ENCODE measurements around the gene PIAS2. TPM values are rescaled to one million over a fixed set of nuclear protein-coding genes. Genes with fewer than 3 reads are reported as not detected.
"Not testable (repeated sequence)": the region's sequence is repeated elsewhere in the genome, so short reads cannot be mapped to it uniquely, and the experiment has no call there.

Gene PIAS2
- total RNA-seq, 1 experiment from 2014 or later, result 72.8 TPM

GRCh38 chr18:46833899-46834298, 83.4 kb downstream of the PIAS2 start:
- DNase-seq (ENCODE audit: low spot score), result no peak
- H3K4me3 ChIP-seq (ENCODE audit: low read depth, low read length, poor library complexity, severe bottlenecking), result no peak overlapping the region
- peaks cover 9% of the 10 kb centered on the region for H3K36me3 ChIP-seq (ENCODE audit: insufficient read depth, low read length, poor library complexity, severe bottlenecking)
- POLR2A ChIA-PET (ENCODE audit: low non-redundant PET), result no interaction called here
- CTCF ChIA-PET, result no interaction called here
- no peak for TF ChIP-seq EZH2 (IDR thresholded peaks at IDR 0.05; ENCODE audit: borderline replicate concordance, low read depth, low read length, poor library complexity, severe bottlenecking)
- no peak for TF ChIP-seq CTCF (conservative IDR thresholded peaks at IDR 0.05; ENCODE audit: low read depth, low read length)
- no peaks in the 10 kb centered on the region for H3K27me3 ChIP-seq (replicated peaks; ENCODE audit: insufficient read depth, low read depth, low read length, poor library complexity)
- no peak overlapping the region for H3K27ac ChIP-seq (ENCODE audit: low read depth, low read length, poor library complexity, severe bottlenecking)
- H3K9me3 ChIP-seq (ENCODE audit: low read depth, low read length, poor library complexity, severe bottlenecking), result no peaks in the 10 kb centered on the region
- intact Hi-C loops (cut with micrococcal nuclease; ENCODE audit: unreplicated experiment), result no loop called here
- BruUV-seq (replicated peaks), result no TSS peak
- no peaks in the 10 kb centered on the region for H3K4me1 ChIP-seq (ENCODE audit: insufficient read depth, low read length, poor library complexity, severe bottlenecking)

GRCh38 chr18:46832849-46833248, 84.5 kb downstream of the PIAS2 start:
- ChIA-PET CTCF (no interaction called here), POLR2A (ENCODE audit: low non-redundant PET) (no interaction called here)
- Histone ChIP-seq H3K36me3 (ENCODE audit: insufficient read depth, low read length, poor library complexity, severe bottlenecking) (peaks cover 9% of the 10 kb centered on the region), H3K27ac (ENCODE audit: low read depth, low read length, poor library complexity, severe bottlenecking) (no peak overlapping the region), H3K9me3 (ENCODE audit: low read depth, low read length, poor library complexity, severe bottlenecking) (no peaks in the 10 kb centered on the region), H3K4me3 (ENCODE audit: low read depth, low read length, poor library complexity, severe bottlenecking) (no peak overlapping the region), H3K27me3 (replicated peaks; ENCODE audit: insufficient read depth, low read depth, low read length, poor library complexity) (no peaks in the 10 kb centered on the region), H3K4me1 (ENCODE audit: insufficient read depth, low read length, poor library complexity, severe bottlenecking) (no peaks in the 10 kb centered on the region)
- TF ChIP-seq CTCF (conservative IDR thresholded peaks at IDR 0.05; ENCODE audit: low read depth, low read length) (no peak), EZH2 (IDR thresholded peaks at IDR 0.05; ENCODE audit: borderline replicate concordance, low read depth, low read length, poor library complexity, severe bottlenecking) (no peak)
- no peak for DNase-seq (ENCODE audit: low spot score)
- intact Hi-C loops (cut with micrococcal nuclease; ENCODE audit: unreplicated experiment), result no loop called here
- no TSS peak for BruUV-seq (replicated peaks)

DNA sequence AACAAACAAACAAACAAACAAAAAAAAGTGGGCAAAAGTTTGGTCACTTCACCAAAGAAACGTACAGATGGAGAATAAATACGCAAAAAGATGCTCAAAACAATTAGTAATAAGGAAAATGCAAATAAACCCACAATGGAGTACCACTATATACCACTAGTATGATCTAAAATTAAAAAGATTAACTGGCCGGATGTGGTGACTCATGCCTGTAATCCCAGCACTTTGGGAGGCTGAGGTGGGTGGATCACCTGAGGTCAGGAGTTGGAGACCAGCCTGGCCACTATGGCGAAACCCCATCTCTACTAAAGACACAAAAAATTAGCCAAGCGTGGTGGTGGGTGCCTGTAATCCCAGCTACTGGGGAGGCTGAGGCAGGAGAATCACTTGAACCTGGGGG, 84.9 kb downstream of the PIAS2 start:
- POLR2A ChIA-PET (ENCODE audit: low non-redundant PET); H3K27ac ChIP-seq (ENCODE audit: low read depth, low read length, poor library complexity, severe bottlenecking); H3K4me3 ChIP-seq (ENCODE audit: low read depth, low read length, poor library complexity, severe bottlenecking); CTCF ChIA-PET; intact Hi-C loops (cut with micrococcal nuclease; ENCODE audit: unreplicated experiment); H3K9me3 ChIP-seq (ENCODE audit: low read depth, low read length, poor library complexity, severe bottlenecking); H3K27me3 ChIP-seq (replicated peaks; ENCODE audit: insufficient read depth, low read depth, low read length, poor library complexity); DNase-seq (ENCODE audit: low spot score); H3K4me1 ChIP-seq (ENCODE audit: insufficient read depth, low read length, poor library complexity, severe bottlenecking); BruUV-seq (replicated peaks): not testable (repeated sequence)
- H3K36me3 ChIP-seq (ENCODE audit: insufficient read depth, low read length, poor library complexity, severe bottlenecking), result peaks cover 12% of the 10 kb centered on the region

DNA sequence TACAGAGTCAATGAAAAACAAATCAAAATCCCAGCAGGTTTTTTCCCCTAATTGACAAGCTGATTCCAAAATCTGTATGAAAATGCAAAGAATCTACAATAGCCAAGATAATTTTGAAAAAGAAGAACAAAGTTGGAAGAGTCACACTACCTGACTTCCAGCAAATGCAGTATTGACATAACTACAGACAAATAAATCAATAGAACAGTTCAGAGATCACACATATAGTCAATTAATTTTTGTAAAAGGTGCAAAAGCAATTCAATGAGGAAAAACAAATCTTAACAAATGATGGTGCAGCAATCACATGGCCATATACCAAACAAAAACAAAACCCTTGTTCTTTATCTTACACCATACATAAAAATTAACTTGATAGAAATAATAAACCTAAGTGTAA, 85.9 kb downstream of the PIAS2 start:
- H3K4me1 ChIP-seq (ENCODE audit: insufficient read depth, low read length, poor library complexity, severe bottlenecking), result no peaks in the 10 kb centered on the region
- CTCF ChIA-PET, result no interaction called here
- H3K4me3 ChIP-seq (ENCODE audit: low read depth, low read length, poor library complexity, severe bottlenecking), result no peak overlapping the region
- DNase-seq (ENCODE audit: low spot score), result no peak
- TF ChIP-seq CTCF (conservative IDR thresholded peaks at IDR 0.05; ENCODE audit: low read depth, low read length) (no peak), EZH2 (IDR thresholded peaks at IDR 0.05; ENCODE audit: borderline replicate concordance, low read depth, low read length, poor library complexity, severe bottlenecking) (no peak)
- no peak overlapping the region for H3K27ac ChIP-seq (ENCODE audit: low read depth, low read length, poor library complexity, severe bottlenecking)
- intact Hi-C loops (cut with micrococcal nuclease; ENCODE audit: unreplicated experiment), result no loop called here
- H3K36me3 ChIP-seq (ENCODE audit: insufficient read depth, low read length, poor library complexity, severe bottlenecking), result peaks cover 17% of the 10 kb centered on the region
- no TSS peak for BruUV-seq (replicated peaks)
- POLR2A ChIA-PET (ENCODE audit: low non-redundant PET), result no interaction called here
- H3K27me3 ChIP-seq (replicated peaks; ENCODE audit: insufficient read depth, low read depth, low read length, poor library complexity), result no peaks in the 10 kb centered on the region
- no peaks in the 10 kb centered on the region for H3K9me3 ChIP-seq (ENCODE audit: low read depth, low read length, poor library complexity, severe bottlenecking)
